Gastroesophageal sphincter (tissue), 3 donors: Measurements from ENCODE around the gene RAB6B.

Source experiments
- EP300 ChIP-seq: sonication (generic); formaldehyde crosslinking; IDR thresholded peaks from one replicate; pipeline ENCODE4 v1.6.1; 2017; ENCODE audit warnings: antibody characterized with exemption, mild to moderate bottlenecking
- TF ChIP-seq, protein P1 (sequence below), 4 experiments: fragments of 200-600 bp in 2 of 4; fragments of 450-650 bp in 2 of 4; sonication (generic) in 1 of 4; IDR thresholded peaks; one replicate each; pipeline ENCODE4 v1.5.1; 2017 to 2019; ENCODE audit warnings: antibody characterized with exemption in 4 of 4, mild to moderate bottlenecking in 2 of 4, moderate library complexity in 2 of 4

DNA sequence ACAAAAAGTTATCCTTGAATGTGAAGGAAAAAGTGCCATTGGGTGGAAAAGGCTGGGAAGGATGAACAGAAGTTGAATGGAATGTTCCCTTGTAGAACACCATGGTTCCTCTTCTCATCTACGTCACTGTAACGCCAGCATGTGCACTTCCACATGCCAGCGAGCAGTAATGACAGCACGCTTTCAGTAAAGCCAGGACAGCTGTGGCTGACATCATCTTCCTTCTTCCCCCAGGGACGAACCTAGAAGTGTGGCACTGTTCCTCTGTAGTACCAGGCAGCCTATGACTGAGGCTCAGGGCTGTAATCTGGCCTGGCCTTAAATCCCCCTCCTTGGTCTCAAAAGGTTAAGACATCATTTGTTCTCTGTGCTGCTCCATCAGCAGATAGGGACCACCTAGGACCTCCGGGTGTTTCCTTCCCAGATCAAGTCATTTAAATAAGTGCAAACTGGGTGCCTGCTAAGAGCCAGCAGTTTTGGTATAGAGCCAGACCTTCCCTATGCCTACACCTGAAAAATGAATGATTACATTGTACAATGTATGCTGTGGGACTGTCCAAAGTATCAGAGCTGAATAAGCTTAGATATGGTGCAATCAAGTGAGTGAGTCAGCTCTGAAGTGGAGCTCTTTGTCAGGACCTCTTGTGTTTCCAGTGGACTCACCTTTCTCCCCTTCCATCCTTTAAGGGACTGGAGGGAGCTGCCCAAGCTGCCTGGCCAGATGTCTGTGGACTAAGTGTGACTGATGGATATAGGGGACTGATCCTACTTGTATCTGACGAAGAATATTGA is 95.7 kb downstream of the RAB6B start:
- TF ChIP-seq, protein P1, sequence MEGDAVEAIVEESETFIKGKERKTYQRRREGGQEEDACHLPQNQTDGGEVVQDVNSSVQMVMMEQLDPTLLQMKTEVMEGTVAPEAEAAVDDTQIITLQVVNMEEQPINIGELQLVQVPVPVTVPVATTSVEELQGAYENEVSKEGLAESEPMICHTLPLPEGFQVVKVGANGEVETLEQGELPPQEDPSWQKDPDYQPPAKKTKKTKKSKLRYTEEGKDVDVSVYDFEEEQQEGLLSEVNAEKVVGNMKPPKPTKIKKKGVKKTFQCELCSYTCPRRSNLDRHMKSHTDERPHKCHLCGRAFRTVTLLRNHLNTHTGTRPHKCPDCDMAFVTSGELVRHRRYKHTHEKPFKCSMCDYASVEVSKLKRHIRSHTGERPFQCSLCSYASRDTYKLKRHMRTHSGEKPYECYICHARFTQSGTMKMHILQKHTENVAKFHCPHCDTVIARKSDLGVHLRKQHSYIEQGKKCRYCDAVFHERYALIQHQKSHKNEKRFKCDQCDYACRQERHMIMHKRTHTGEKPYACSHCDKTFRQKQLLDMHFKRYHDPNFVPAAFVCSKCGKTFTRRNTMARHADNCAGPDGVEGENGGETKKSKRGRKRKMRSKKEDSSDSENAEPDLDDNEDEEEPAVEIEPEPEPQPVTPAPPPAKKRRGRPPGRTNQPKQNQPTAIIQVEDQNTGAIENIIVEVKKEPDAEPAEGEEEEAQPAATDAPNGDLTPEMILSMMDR (IDR thresholded peaks at IDR 0.05), result no peak
- TF ChIP-seq EP300, result no peak
